ENCODE measurements around the gene IRS1.
"Not testable (repeated sequence)": the region's sequence is repeated elsewhere in the genome, so short reads cannot be mapped to it uniquely, and the experiment has no call there.

IRS1 gene, protein sequence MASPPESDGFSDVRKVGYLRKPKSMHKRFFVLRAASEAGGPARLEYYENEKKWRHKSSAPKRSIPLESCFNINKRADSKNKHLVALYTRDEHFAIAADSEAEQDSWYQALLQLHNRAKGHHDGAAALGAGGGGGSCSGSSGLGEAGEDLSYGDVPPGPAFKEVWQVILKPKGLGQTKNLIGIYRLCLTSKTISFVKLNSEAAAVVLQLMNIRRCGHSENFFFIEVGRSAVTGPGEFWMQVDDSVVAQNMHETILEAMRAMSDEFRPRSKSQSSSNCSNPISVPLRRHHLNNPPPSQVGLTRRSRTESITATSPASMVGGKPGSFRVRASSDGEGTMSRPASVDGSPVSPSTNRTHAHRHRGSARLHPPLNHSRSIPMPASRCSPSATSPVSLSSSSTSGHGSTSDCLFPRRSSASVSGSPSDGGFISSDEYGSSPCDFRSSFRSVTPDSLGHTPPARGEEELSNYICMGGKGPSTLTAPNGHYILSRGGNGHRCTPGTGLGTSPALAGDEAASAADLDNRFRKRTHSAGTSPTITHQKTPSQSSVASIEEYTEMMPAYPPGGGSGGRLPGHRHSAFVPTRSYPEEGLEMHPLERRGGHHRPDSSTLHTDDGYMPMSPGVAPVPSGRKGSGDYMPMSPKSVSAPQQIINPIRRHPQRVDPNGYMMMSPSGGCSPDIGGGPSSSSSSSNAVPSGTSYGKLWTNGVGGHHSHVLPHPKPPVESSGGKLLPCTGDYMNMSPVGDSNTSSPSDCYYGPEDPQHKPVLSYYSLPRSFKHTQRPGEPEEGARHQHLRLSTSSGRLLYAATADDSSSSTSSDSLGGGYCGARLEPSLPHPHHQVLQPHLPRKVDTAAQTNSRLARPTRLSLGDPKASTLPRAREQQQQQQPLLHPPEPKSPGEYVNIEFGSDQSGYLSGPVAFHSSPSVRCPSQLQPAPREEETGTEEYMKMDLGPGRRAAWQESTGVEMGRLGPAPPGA (N-terminal part only)

DNA sequence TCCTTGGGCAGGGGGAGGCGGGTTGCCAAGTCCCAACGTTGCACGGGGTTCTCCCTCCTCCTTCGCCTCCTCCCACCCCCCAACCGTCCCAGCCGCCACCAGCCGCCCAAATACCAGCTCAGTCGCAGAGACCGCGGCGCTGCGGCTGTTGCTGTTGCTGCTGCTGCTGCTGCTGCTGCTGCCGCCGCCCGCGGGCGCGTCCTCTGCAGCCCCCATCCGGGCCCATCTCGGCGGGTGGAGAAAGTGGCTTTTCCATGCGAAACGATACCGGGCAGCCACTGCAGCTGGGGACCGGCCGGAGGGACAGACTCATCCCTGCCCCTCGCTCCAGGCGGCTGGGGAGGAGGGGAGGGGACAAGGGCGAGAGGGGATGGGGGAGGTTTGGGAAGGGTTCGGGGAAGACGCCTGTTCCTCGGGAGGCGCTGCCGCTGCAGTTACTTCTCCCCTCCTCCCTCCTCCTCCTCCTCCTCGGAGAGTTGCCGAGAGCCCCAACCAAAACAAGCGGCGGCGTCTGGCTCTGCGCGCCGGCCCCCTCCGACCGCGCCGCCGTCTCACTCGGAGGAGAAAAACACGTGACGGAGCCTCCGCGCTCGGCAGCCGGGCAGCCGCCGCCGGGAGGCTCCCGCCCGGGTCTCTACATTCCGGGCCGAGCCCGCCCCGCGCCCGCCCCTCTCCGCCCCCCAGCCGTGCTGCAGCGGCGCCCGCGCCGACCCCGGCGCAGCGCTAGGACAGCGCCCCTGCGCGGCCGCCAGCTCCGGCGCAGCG lies at the start of gene IRS1:
Gene IRS1 (minus strand): TSS at position 610 of the 765 bp plus-strand sequence. CDS start 1,082 bp downstream, outside the sequence.
- DNase-seq (ENCODE audit: low read depth): peak; percentile 49

DNA sequence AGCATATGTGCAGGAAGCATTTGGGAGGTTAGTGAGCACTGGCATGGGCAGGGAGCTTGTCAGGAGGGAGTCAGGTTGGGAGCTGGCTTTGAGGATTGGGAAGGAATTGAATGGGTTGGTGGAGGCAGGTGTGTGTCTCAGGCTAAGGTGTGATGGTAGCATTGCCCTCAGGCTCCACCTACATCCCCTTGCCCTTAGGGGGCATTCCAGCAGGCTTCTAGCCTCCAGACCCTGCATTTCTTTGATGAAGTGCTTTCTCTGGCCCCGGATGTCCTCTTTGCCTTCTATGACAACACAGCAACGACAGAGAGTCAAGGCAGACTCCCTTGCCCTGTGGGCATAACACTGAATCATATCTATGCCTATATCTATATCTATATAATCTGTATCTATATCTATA lies 49.7 kb upstream of the IRS1 start:
- no peak for DNase-seq (ENCODE audit: low read depth)

DNA sequence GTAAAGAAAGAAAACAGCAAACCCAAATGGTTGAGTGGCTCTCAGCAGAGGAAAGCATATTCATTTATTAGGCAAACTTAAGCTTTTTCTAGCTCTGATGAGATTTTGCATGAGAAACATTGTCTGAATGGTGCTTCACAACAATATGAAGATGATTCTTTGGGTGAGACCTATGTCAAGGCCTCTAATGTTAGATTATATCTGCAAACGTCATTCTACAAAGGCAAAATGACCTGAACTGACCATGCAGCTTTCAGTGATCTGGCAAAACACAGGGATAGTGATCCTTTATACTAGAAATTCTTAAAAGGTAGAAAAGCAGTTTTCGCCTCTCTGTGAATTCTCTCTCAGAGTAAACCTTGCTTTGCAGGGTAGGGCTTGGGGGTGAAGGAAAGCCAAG lies 47.9 kb upstream of the IRS1 start:
- no peak for DNase-seq (ENCODE audit: low read depth)

DNA sequence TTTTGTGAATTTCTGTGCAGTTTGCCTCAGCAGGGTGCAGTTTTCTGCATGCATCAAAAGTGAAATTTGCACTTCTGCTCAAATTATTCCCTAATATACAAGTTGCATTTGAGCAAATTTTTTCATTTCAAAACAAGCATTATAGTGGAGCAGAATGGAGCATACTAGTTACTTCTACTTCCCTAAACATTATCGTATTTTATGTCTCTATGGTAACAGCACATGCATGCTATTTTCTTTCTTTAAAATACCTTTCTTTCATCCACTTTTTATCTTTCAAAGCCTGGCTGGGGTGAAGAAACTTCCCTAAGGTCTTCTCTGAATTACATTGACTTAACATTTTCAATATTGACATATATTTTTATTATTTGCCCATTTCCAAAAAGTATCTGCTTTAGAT lies 47.5 kb upstream of the IRS1 start:
- DNase-seq (ENCODE audit: low read depth): no peak

DNA sequence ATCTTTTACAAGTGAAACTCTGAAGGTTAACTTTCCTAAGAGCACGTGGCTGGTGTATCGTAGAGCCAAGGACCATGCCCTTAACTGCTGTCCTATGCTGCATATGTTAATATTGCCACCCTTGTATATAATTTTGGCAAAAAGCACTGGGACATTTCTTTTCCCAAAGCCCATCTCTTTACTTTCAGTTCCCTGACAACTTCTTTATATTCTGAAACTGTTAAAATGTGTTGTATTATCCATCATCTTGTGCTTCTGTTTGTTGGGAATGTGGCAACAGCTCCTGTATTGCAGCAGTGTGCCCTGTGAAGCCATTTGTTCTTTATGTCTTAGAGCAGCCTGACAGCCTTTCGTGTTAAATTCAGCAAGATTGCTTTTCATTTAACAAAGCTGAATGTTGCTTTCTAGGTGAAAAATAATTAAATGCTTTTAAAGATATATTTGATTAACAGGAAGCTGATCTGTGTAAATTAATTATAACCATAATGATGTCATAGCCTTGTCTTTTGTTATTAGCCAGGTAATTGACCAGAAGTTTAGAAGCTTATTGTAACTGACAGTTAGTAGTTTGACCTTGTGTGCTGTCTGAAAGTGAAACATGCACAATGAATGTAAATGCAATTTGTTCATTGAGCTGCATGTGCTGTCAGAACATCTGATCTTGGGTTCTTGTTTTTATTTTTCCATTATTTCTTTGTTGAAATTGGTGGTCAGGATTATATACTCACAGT lies 45.9 kb upstream of the IRS1 start:
- no peak for DNase-seq (ENCODE audit: low read depth)

DNA sequence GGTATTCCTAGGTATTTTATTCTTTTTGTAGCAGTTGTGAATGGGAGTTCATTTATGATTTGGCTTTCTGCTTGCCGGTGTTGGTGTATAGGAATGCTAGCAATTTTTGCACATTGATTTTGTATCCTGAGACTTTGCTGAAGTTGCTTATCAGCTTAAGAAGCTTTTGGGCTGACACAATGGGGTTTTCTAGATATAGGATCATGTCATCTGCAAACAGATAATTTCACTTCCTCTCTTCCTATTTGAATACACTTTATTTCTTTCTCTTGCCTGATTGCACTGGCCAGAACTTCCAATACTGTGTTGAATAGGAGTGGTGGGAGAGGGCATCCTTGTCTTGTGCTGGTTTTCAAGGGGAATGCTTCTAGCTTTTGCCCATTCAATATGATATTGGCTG lies 43.4 kb upstream of the IRS1 start:
- DNase-seq (ENCODE audit: low read depth): not testable (repeated sequence)

DNA sequence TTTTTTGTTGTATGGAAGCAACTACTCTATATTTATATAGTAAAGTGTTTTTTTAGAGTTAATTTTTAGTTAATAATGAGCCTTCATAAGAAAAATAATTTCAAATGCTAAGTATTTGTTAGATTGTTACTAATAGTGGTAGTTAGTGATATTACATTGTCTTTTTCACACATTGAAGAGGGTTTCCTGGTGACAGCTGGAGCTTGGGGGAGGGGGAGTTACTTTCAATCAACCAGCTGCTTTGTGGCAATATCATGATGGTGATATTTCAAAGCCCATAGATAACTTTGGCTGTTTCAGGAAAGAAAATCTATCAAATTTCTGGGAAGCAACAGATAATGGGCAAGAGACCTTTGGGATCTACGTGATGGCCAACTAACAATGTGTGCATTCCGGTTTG lies 40.3 kb upstream of the IRS1 start:
- no peak for DNase-seq (ENCODE audit: low read depth)

DNA sequence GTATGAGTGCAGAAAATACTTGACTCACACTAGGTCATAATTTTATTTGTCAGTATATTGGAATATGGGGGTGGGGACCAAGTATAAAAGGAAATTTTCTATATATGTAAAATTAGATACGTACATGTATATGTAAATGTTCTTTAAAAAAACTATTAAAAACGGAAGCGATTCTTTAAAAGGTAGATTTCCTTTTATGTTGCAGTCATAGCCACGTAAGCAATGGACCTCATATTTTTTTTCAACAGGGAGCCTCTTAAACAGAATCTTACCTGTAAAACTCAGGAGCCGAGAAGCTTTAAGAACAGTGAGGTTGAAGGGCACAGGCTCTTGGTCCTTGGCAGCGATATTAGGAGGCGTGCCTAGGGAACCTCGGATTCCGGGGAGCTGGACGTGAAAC lies 39.5 kb upstream of the IRS1 start:
- DNase-seq (ENCODE audit: low read depth): no peak

DNA sequence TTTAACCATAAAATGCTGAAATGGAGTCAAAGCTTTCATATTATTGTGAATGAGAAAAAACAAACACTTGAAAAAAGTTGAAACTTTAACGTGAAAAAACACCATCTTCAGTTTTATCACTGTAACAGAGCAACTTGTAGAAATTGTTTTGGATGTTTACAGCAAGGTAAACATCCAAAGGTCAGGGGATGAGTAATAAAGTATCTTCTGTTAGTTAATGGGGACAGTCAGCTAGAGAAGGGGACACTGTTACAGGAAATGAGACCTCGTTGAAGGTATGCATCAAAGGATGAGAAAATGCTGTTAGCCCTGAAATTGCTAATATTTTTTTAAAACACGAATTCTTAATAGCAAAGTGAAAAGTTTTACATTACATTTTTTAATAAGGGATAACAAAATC lies 39.1 kb upstream of the IRS1 start:
- no peak for DNase-seq (ENCODE audit: low read depth)

DNA sequence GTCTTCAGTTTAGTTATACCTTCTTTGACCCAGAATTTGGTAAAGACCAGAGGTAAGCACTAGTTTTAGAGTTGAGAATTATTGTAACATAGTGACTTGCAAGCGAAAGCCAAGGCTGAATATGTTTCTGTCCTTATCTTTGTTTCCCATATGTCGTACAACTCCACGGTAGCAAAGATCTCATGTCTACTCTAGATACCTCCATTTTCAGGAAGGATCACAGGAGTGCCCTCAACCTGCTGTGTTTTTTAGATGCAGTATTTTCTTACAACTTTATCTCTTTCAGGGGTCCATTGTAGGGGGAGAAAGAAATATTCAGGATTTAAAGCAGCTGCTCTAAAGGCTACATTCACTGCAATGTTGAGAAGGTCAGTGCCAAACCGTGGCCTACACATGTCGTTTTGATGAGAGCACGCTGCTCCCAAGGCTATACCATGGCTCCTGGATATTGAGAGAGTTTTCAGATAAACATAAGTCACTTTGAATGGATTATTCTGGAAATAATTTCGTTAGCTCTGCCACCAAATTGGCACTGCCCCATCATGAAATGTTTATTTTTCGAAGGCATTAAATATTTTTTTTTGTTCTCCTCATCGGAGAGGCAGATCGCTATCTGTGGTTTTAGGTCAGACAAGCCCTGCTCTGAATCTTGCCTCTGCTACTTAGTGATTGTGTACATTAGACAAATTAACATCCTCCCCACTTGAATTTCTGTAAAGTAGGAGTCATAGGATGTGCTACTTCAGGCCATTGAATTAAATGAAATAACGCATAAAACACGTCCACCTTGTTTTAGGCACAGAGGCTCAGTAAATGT lies 38.4 kb upstream of the IRS1 start:
- no peak for DNase-seq (ENCODE audit: low read depth)

DNA sequence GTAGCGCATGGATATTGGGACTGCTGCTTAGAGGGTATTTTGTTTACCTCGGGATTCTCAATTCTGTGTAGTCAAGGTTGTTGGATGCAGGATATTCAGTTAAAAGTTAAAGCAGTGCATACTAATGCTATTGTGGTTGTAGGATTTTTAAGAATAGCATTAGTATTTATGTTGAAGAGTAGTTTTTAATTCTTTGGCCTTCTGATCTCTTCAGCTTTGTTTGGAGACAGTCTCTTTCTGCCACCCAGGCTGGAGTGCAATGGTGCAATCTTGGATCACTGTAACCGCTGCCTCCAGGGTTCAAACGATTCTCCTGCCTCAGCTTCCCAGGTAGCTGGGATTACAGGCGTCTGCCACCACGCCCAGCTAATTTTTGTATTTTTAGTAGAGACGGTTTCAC lies 37.7 kb upstream of the IRS1 start:
- no peak for DNase-seq (ENCODE audit: low read depth)

DNA sequence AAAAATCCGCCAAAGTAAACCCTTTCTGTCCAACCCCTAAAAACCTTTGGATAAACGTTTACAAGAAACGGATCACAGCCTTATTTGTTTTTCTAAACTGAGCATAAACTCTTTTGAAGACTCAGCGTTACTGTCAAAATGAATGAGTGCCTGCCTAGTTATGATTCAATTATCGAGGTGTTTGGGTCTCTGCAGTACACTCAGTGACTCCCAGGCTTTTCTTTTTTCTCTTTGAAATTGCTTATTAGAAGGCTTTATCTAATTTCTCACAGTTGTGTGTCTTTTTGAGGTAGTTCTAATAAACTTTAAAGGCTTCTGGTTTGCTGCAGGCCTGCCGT lies 36.9 kb upstream of the IRS1 start:
- DNase-seq (ENCODE audit: low read depth): no peak

DNA sequence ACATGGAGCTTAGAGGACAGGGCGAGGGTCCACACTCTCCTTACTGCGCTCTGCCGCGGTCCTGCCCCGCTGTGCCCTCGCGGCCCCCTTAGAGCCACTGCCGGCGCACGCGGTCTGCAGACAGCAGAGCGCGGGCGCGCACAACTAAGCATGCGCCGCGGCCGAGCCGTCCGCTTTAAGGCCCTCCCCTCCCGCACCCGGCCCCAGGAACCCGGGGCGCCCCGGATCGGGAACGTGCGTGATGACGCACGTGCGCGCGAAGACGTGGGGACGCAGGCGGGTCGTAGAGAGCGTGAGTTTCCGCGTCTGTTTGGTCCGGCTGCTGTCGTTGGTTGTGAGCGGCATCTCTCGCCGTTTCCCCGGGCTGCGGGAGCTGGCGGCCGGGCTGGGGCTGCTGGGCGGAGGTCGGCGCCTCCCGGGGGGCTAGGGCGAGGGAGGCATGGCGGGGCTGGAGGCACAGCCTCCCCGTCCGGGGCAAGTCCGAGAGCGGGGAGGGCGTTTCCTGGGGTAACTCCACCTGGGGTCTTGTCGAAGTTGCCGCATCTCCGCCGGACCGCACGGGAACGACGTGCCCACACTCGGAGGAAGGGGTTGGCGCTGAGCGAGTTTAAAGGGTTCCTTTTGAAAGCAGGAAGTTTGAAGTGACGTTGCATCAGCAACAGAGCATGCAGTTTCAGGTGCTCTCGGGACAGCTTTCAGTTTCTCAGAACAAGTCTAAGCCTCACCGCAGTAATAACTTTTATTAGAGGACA lies 36.4 kb upstream of the IRS1 start, which contains the start of gene RHBDD1:
Gene RHBDD1 (plus strand): TSS at position 259 of the 752 bp plus-strand sequence. CDS start 28,640 bp downstream, outside the sequence.
- DNase-seq (ENCODE audit: low read depth): peak; percentile 94

DNA sequence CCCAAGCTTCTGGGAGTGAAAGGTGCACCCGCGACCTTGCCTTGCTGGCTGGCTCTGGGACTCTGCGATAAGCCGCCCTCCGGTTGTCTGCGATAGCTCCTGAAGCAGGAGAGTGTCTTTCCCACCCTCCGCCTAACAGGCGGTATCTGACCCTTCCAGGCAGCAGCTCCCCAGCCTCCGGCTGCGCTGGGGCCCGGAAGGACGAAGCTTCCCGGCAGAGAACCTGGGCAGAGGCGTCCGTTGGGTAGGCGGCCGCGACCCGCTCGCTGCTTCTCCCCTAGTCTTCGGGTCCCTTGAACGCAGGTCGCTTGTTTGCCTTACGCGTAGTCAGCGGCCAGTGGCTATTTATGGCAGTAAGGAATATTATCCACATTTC lies 35.8 kb upstream of the IRS1 start:
- DNase-seq (ENCODE audit: low read depth): no peak

DNA sequence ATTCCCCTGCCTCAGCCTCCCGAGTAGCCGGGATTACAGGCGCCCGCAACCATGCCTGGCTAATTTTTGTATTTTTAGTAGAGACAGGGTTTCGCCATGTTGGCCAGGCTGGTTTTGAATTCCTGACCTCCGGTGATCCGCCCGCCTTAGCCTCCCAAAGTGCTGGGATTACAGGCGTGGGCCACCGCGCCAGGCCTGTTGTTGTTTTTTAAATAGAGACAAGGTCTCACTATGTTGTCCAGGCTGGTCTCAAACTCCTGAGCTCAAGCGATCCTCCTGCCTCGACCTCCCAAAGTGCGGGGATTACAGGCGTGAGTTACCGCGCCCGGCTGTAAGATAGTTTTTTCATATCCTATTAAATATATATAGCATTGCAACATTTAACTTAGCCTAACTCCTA lies 35.3 kb upstream of the IRS1 start:
- DNase-seq (ENCODE audit: low read depth): not testable (repeated sequence)

DNA sequence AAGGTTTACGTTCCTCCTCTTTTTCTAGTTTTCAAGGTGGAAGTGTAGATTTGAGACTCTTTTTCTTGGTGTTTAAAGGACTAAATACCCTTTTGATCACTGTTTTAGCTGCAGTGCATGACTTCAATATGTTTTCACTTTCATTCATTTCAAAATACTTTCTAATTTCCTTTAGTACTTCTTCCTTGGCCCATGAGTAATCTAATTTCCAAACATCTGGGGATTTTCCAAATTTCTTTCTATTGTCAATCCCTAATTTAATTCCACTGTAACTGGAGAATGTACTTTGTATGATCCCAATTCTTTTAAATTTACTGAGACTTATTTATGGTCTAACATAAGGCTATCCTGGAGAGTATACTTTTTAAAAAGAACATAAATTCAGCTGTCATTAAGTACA lies 32.4 kb upstream of the IRS1 start:
- no peak for DNase-seq (ENCODE audit: low read depth)

DNA sequence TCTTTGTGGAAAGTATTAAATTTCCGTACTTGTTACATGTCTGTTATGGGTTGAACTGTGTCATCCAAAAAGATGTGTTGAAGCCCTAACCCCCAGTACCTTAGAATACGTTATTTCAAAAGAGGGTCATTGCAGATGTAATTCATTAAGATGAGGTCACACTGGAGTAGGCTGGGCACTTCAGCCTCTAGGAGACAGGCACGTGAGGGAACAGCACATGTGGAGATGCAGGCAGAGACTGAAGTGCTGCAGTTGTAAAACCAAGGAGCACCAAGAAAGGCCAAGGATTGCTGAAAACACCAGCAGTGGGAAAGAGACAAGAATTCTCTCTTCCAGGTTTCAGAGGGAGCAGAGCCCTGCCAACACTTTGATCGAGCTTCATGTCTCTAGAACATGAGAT lies 31.6 kb upstream of the IRS1 start:
- DNase-seq (ENCODE audit: low read depth): no peak

DNA sequence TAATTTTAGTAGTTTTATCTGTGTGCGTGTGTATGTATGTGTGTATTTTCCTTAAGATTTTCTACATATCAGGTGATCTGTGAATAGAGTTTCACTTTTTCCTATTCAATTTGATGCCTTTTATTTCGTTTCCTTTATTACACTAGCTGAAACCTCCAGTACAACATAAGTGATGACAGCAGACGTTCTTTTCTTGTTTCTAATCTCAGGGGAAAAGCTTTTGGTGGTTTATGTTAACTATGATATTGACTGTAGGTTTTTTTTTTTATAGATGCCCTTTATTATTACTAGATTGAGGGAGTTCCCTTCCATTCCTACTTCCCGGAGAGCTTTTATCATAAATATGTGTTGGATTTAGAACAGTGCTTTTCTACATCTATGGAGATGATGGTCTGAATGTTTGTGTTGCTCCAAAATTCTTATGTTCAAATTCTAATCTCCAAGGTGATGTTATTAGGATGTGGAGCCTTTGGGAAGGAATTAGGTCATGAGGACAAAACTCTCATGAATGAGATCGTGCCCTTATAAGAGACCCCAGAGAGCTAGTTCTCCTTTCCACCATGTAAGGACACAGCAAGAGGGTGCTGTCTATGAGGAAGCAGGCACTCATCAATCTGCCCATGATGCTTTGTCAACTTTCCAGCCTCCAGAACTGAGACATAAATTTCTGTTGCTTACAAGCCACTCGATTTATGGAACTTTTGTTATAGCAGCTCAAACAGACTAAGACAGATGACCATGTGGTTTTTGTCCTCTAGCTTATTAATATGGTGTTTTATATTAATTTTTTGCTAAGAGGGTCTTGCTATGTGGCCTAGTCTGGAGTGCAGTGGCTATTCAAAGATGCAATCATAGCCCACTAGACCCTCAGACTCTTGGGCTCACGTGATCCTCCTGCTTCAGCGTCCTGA lies 30.4 kb upstream of the IRS1 start:
- DNase-seq (ENCODE audit: low read depth): no peak

DNA sequence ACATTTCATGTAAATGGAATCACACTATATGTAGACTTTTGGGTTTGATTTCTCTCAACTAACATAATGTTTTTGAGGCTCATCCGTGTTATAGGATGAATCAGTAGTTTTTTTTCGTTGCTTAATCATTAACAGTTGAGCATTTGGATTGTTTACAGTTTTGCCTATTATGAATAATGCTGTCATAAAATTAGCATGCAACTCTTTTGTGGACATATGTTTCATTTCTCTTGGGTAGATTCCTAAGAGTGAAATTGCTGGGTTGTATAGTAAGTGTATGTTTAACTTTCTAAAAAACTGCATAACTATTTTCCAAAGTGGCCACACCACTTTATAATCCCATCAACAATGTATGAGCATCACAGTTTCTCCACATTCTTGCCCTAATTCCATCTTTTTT lies 28.6 kb upstream of the IRS1 start:
- DNase-seq (ENCODE audit: low read depth): no peak

Data from stimulated activated CD4-positive, alpha-beta T cell treated with anti-CD3 and anti-CD28 coated beads, Interleukin-2, amount 100 ng/mL, for 4 hours (primary cell).